ENCODE results near the gene GINS1. TPM values are rescaled to one million over a fixed set of nuclear protein-coding genes. Genes with fewer than 3 reads are reported as not detected.

The GINS1 gene
- total RNA-seq, 3 donors from 2014 or later, result 0.32 to 0.73 (median 0.33) TPM

GRCh38 chr20:25372584-25373336 lies 34.7 kb upstream of the GINS1 start:
- Histone ChIP-seq H3K27ac (no peak overlapping the region), H3K9me3 (no peaks in the 10 kb centered on the region), H3K27me3 (no peaks in the 10 kb centered on the region), H3K4me3 (no peak overlapping the region), H3K36me3 (no peaks in the 10 kb centered on the region), H3K4me1 (no peaks in the 10 kb centered on the region)
- TF ChIP-seq CTCF (IDR thresholded peaks at IDR 0.05) (no peak), POLR2A (IDR thresholded peaks at IDR 0.05) (no peak), POLR2AphosphoS5 (IDR thresholded peaks at IDR 0.05) (no peak)
- intact Hi-C loops (cut with DNase I; ENCODE audit: low total_unique reads), result no loop called here
- DNase-seq (ENCODE audit: low spot score in 2 of 2), result no peak

GRCh38 chr20:25374842-25375241 lies 32.6 kb upstream of the GINS1 start:
- Histone ChIP-seq H3K4me3 (no peak overlapping the region), H3K36me3 (no peaks in the 10 kb centered on the region), H3K4me1 (no peaks in the 10 kb centered on the region), H3K27me3 (no peaks in the 10 kb centered on the region), H3K9me3 (no peaks in the 10 kb centered on the region), H3K27ac (no peak overlapping the region)
- no peak for DNase-seq (ENCODE audit: low spot score in 2 of 2)
- TF ChIP-seq POLR2A (IDR thresholded peaks at IDR 0.05), result no peak
- no peak for TF ChIP-seq CTCF (IDR thresholded peaks at IDR 0.05)
- no peak for TF ChIP-seq POLR2AphosphoS5 (IDR thresholded peaks at IDR 0.05)
- intact Hi-C loops (cut with DNase I; ENCODE audit: low total_unique reads), result no loop called here

- intact Hi-C loops (cut with DNase I; ENCODE audit: low total_unique reads), result no loop called here
- no peak overlapping the region for H3K27ac ChIP-seq
- no peaks in the 10 kb centered on the region for H3K4me1 ChIP-seq
- no peaks in the 10 kb centered on the region for H3K9me3 ChIP-seq
- no peak for DNase-seq (ENCODE audit: low spot score in 2 of 2)
- H3K4me3 ChIP-seq, result no peak overlapping the region
- H3K36me3 ChIP-seq, result no peaks in the 10 kb centered on the region
- no peaks in the 10 kb centered on the region for H3K27me3 ChIP-seq
- TF ChIP-seq POLR2A (IDR thresholded peaks at IDR 0.05) (no peak), POLR2AphosphoS5 (IDR thresholded peaks at IDR 0.05) (no peak), CTCF (IDR thresholded peaks at IDR 0.05) (no peak)
Observed at GRCh38 chr20:25376236-25376635, 31.2 kb upstream of the GINS1 start.

GRCh38 chr20:25376886-25377285 lies 30.6 kb upstream of the GINS1 start:
- Histone ChIP-seq H3K36me3 (no peaks in the 10 kb centered on the region), H3K9me3 (no peaks in the 10 kb centered on the region), H3K27me3 (no peaks in the 10 kb centered on the region), H3K4me3 (no peak overlapping the region), H3K4me1 (no peaks in the 10 kb centered on the region), H3K27ac (no peak overlapping the region)
- DNase-seq (ENCODE audit: low spot score in 2 of 2), result no peak
- intact Hi-C loops (cut with DNase I; ENCODE audit: low total_unique reads), result no loop called here
- TF ChIP-seq POLR2AphosphoS5 (IDR thresholded peaks at IDR 0.05) (no peak), CTCF (IDR thresholded peaks at IDR 0.05) (no peak), POLR2A (IDR thresholded peaks at IDR 0.05) (no peak)

- H3K27me3 ChIP-seq, result no peaks in the 10 kb centered on the region
- H3K9me3 ChIP-seq, result no peaks in the 10 kb centered on the region
- no peak overlapping the region for H3K4me3 ChIP-seq
- no peaks in the 10 kb centered on the region for H3K36me3 ChIP-seq
- intact Hi-C loops (cut with DNase I; ENCODE audit: low total_unique reads), result no loop called here
- no peaks in the 10 kb centered on the region for H3K4me1 ChIP-seq
- DNase-seq (ENCODE audit: low spot score in 2 of 2), result no peak
- H3K27ac ChIP-seq, result no peak overlapping the region
- TF ChIP-seq POLR2A (IDR thresholded peaks at IDR 0.05) (no peak), CTCF (IDR thresholded peaks at IDR 0.05) (no peak), POLR2AphosphoS5 (IDR thresholded peaks at IDR 0.05) (no peak)
Observed at GRCh38 chr20:25378189-25378883, 29.1 kb upstream of the GINS1 start.
